ENCODE measurements around the gene NFX1. TPM values are rescaled to one million over a fixed set of nuclear protein-coding genes. Genes with fewer than 3 reads are reported as not detected.
"Not testable (repeated sequence)": the region's sequence is repeated elsewhere in the genome, so short reads cannot be mapped to it uniquely, and the experiment has no call there.

The NFX1 gene
- total and polyA plus RNA-seq, 4 donors, result 13.7 to 27.9 (median 14.6) TPM

DNA sequence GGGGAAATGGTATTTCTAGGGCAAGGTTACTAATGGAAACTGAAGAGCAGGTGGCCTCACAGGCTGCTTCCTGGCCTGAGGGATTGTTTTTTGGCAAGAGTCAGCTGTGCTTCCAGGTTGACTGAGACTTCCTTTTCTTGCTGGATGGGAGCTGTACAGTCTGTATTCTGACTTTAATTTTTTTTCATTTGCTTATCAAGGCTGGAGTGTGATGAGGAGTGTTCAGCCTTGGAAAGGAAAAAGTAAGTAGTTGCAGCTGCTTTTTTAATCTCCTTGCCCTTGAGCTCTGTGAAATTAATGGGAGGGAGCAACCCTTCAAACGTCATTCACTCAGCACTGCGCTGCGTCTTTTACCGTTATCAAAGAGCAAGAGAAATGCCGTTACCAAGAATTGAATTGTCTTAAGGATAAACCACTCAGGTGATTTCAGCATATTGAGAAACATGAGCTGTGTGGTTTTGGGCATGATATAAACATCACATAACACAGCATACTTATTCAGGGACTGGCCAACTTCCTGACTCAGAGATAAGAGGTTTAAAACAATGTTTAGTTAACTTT, 64.4 kb downstream of the NFX1 start:
- Histone ChIP-seq H3K4me1 (ENCODE audit: control insufficient read depth in 4 of 4, insufficient read depth in 4 of 4, low read length in 3 of 4) (no peaks in the 10 kb centered on the region), H3K9me3 (ENCODE audit: control insufficient read depth in 4 of 4, low read length in 3 of 4) (no peaks in the 10 kb centered on the region), H3K27ac (ENCODE audit: low read depth in 1 of 2, low read length in 2 of 2) (no peak overlapping the region), H3K4me3 (ENCODE audit: low read depth in 1 of 3, low read length in 3 of 3) (no peak overlapping the region), H3K36me3 (ENCODE audit: control insufficient read depth in 4 of 4, insufficient read depth in 3 of 4, low read depth in 1 of 4, low read length in 3 of 4) (peaks cover 3 to 27% (median 11%) of the 10 kb centered on the region in 4 donors), H3K27me3 (ENCODE audit: control insufficient read depth in 4 of 4, insufficient read depth in 4 of 4, low read length in 3 of 4) (no peaks in the 10 kb centered on the region), H3K9ac (ENCODE audit: low read depth in 1 of 2, low read length in 2 of 2) (no peak overlapping the region)
- 78% methylated on average over 5 of the region's 5 CpGs for WGBS
- no peak for DNase-seq (ENCODE audit: low spot score)
- TF ChIP-seq, protein P1, sequence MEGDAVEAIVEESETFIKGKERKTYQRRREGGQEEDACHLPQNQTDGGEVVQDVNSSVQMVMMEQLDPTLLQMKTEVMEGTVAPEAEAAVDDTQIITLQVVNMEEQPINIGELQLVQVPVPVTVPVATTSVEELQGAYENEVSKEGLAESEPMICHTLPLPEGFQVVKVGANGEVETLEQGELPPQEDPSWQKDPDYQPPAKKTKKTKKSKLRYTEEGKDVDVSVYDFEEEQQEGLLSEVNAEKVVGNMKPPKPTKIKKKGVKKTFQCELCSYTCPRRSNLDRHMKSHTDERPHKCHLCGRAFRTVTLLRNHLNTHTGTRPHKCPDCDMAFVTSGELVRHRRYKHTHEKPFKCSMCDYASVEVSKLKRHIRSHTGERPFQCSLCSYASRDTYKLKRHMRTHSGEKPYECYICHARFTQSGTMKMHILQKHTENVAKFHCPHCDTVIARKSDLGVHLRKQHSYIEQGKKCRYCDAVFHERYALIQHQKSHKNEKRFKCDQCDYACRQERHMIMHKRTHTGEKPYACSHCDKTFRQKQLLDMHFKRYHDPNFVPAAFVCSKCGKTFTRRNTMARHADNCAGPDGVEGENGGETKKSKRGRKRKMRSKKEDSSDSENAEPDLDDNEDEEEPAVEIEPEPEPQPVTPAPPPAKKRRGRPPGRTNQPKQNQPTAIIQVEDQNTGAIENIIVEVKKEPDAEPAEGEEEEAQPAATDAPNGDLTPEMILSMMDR (IDR thresholded peaks at IDR 0.05; ENCODE audit: low read depth, low read length, missing input control), result no peak
- TF ChIP-seq, protein P2, sequence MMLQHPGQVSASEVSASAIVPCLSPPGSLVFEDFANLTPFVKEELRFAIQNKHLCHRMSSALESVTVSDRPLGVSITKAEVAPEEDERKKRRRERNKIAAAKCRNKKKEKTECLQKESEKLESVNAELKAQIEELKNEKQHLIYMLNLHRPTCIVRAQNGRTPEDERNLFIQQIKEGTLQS (IDR thresholded peaks at IDR 0.05), result no peak

DNA sequence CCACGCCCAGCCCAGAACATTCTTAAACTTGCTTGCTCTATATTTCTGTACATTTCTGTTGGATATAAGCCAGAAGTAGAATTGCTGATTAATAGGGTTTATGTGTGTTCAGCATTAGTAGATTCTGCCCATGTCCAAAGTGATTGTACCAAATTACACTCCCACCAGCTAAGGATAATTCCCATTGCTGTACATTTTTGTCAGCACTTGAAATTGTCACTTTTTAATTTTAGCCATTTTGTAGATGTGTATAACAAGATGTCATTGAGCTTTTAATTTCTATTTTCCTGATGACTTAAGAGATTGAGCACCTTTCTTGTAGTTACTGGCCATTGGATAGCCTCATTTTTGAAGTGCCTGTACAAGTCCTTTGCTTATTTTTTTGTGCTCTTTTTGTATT, 65.6 kb downstream of the NFX1 start:
- H3K9ac ChIP-seq (ENCODE audit: low read depth in 1 of 2, low read length in 2 of 2), result no peak overlapping the region
- H3K27me3 ChIP-seq (ENCODE audit: control insufficient read depth in 4 of 4, insufficient read depth in 4 of 4, low read length in 3 of 4), result no peaks in the 10 kb centered on the region
- peaks cover 4 to 27% (median 14%) of the 10 kb centered on the region in 4 donors for H3K36me3 ChIP-seq (ENCODE audit: control insufficient read depth in 4 of 4, insufficient read depth in 3 of 4, low read depth in 1 of 4, low read length in 3 of 4)
- no peak overlapping the region for H3K27ac ChIP-seq (ENCODE audit: low read depth in 1 of 2, low read length in 2 of 2)
- no peaks in the 10 kb centered on the region for H3K9me3 ChIP-seq (ENCODE audit: control insufficient read depth in 4 of 4, low read length in 3 of 4)
- 97% methylated on average over 1 of the region's 1 CpG for WGBS
- no peak for TF ChIP-seq RXRA (IDR thresholded peaks at IDR 0.05)
- TF ChIP-seq NR2F2 (IDR thresholded peaks at IDR 0.05), result no peak
- DNase-seq (ENCODE audit: low spot score), result no peak
- H3K4me3 ChIP-seq (ENCODE audit: low read depth in 1 of 3, low read length in 3 of 3), result no peak overlapping the region
- no peaks in the 10 kb centered on the region for H3K4me1 ChIP-seq (ENCODE audit: control insufficient read depth in 4 of 4, insufficient read depth in 4 of 4, low read length in 3 of 4)

DNA sequence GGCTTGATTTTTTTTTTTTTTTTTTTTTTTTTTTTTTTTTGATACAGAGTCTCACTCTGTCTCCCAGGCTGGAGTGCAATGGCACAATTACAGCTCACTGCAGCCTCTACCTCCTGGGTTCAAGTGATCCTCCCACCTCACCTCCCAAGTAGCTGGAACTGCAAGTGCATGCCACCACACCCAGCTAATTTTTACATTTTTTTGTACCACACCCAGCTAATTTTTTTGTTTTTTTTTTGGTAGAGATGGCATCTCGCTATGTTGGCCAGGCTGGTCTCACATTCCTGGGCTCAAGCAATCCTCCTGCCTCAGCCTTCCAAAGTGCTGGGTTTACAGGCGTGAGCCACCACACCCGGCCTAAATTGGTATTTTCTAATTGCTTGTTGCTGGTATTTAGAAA, 68.3 kb downstream of the NFX1 start:
- not testable (repeated sequence) for DNase-seq (ENCODE audit: low spot score); H3K9me3 ChIP-seq (ENCODE audit: control insufficient read depth in 4 of 4, low read length in 3 of 4); H3K4me3 ChIP-seq (ENCODE audit: low read depth in 1 of 3, low read length in 3 of 3); H3K4me1 ChIP-seq (ENCODE audit: control insufficient read depth in 4 of 4, insufficient read depth in 4 of 4, low read length in 3 of 4); H3K27me3 ChIP-seq (ENCODE audit: control insufficient read depth in 4 of 4, insufficient read depth in 4 of 4, low read length in 3 of 4); H3K27ac ChIP-seq (ENCODE audit: low read depth in 1 of 2, low read length in 2 of 2); H3K9ac ChIP-seq (ENCODE audit: low read depth in 1 of 2, low read length in 2 of 2)
- WGBS, result 98% methylated on average over 3 of the region's 3 CpGs
- peaks cover 4 to 20% (median 15%) of the 10 kb centered on the region in 4 donors for H3K36me3 ChIP-seq (ENCODE audit: control insufficient read depth in 4 of 4, insufficient read depth in 3 of 4, low read depth in 1 of 4, low read length in 3 of 4)

DNA sequence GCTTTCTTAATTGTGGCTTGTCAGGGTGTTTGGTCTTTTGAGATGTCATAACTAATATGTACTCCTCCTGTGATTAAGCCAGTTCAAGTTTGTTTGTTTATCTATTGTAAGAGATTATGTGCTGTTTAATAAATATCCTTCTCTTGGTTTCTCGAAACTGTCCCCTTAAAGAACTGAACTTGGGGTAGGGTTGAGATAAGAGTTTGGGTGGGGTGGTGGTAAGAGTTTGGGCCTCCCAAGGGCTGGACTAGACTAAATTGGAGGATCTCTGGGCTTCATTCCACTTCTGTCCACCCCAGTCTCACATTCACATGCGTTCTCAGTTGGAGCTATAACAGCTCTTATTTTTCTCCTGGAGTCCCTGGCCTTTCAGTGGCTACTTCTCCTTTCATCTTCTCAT, 73.8 kb downstream of the NFX1 start:
- no peaks in the 10 kb centered on the region for H3K4me1 ChIP-seq (ENCODE audit: control insufficient read depth in 4 of 4, insufficient read depth in 4 of 4, low read length in 3 of 4)
- TF ChIP-seq, protein P3, sequence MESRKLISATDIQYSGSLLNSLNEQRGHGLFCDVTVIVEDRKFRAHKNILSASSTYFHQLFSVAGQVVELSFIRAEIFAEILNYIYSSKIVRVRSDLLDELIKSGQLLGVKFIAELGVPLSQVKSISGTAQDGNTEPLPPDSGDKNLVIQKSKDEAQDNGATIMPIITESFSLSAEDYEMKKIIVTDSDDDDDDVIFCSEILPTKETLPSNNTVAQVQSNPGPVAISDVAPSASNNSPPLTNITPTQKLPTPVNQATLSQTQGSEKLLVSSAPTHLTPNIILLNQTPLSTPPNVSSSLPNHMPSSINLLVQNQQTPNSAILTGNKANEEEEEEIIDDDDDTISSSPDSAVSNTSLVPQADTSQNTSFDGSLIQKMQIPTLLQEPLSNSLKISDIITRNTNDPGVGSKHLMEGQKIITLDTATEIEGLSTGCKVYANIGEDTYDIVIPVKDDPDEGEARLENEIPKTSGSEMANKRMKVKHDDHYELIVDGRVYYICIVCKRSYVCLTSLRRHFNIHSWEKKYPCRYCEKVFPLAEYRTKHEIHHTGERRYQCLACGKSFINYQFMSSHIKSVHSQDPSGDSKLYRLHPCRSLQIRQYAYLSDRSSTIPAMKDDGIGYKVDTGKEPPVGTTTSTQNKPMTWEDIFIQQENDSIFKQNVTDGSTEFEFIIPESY (IDR thresholded peaks at IDR 0.05), result no peak
- TF ChIP-seq GABPA (IDR thresholded peaks at IDR 0.05 in 1 of 2, conservative IDR thresholded peaks at IDR 0.05 in 1 of 2) (no peak), RXRA (IDR thresholded peaks at IDR 0.05) (no peak), HNF4G (IDR thresholded peaks at IDR 0.05) (no peak), JUND (IDR thresholded peaks at IDR 0.05) (no peak)
- no peaks in the 10 kb centered on the region for H3K9me3 ChIP-seq (ENCODE audit: control insufficient read depth in 4 of 4, low read length in 3 of 4)
- H3K36me3 ChIP-seq (ENCODE audit: control insufficient read depth in 4 of 4, insufficient read depth in 3 of 4, low read depth in 1 of 4, low read length in 3 of 4), result peaks cover 7 to 47% (median 43%) of the 10 kb centered on the region in 4 donors
- DNase-seq (ENCODE audit: low spot score), result no peak
- H3K9ac ChIP-seq (ENCODE audit: low read depth in 1 of 2, low read length in 2 of 2), result no peak overlapping the region
- no peaks in the 10 kb centered on the region for H3K27me3 ChIP-seq (ENCODE audit: control insufficient read depth in 4 of 4, insufficient read depth in 4 of 4, low read length in 3 of 4)
- 98% methylated on average over 2 of the region's 2 CpGs for WGBS
- H3K4me3 ChIP-seq (ENCODE audit: low read depth in 1 of 3, low read length in 3 of 3), result no peak overlapping the region
- no peak overlapping the region for H3K27ac ChIP-seq (ENCODE audit: low read depth in 1 of 2, low read length in 2 of 2)

DNA sequence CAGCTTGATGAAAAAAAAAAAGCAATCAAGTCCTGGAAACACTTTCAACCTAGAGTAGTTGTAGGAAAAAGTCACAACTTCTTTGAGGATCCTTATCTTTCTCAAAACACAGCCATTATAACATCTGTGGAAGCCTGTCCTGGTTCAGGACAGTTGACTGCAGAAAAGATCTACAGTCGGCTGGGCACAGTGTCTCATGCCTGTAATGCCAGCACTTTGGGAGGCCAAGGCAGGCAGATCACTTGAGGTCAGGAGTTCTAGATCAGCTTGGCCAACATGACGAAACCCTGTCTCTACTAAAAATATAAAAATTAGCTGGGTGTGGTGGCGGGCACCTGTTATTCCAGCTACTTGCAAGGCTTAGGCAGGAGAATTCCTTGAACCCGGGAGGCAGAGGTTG, 74.5 kb downstream of the NFX1 start:
- not testable (repeated sequence) for H3K4me1 ChIP-seq (ENCODE audit: control insufficient read depth in 4 of 4, insufficient read depth in 4 of 4, low read length in 3 of 4); H3K9ac ChIP-seq (ENCODE audit: low read depth in 1 of 2, low read length in 2 of 2); H3K27me3 ChIP-seq (ENCODE audit: control insufficient read depth in 4 of 4, insufficient read depth in 4 of 4, low read length in 3 of 4); DNase-seq (ENCODE audit: low spot score); H3K27ac ChIP-seq (ENCODE audit: low read depth in 1 of 2, low read length in 2 of 2); H3K4me3 ChIP-seq (ENCODE audit: low read depth in 1 of 3, low read length in 3 of 3); H3K9me3 ChIP-seq (ENCODE audit: control insufficient read depth in 4 of 4, low read length in 3 of 4)
- peaks cover 7 to 51% (median 47%) of the 10 kb centered on the region in 4 donors for H3K36me3 ChIP-seq (ENCODE audit: control insufficient read depth in 4 of 4, insufficient read depth in 3 of 4, low read depth in 1 of 4, low read length in 3 of 4)
- 97% methylated on average over 4 of the region's 4 CpGs for WGBS

Data from liver (tissue), 9 donors.